ENCODE data around the gene ATL3.
"Not testable (repeated sequence)": the region's sequence is repeated elsewhere in the genome, so short reads cannot be mapped to it uniquely, and the experiment has no call there.

Gene ATL3

GRCh38 chr11:63608353-63609345, 62.5 kb downstream of the ATL3 start:
- no peak overlapping the region for H3K9ac ChIP-seq (ENCODE audit: low read depth, low read length)
- TF ChIP-seq, protein P1, sequence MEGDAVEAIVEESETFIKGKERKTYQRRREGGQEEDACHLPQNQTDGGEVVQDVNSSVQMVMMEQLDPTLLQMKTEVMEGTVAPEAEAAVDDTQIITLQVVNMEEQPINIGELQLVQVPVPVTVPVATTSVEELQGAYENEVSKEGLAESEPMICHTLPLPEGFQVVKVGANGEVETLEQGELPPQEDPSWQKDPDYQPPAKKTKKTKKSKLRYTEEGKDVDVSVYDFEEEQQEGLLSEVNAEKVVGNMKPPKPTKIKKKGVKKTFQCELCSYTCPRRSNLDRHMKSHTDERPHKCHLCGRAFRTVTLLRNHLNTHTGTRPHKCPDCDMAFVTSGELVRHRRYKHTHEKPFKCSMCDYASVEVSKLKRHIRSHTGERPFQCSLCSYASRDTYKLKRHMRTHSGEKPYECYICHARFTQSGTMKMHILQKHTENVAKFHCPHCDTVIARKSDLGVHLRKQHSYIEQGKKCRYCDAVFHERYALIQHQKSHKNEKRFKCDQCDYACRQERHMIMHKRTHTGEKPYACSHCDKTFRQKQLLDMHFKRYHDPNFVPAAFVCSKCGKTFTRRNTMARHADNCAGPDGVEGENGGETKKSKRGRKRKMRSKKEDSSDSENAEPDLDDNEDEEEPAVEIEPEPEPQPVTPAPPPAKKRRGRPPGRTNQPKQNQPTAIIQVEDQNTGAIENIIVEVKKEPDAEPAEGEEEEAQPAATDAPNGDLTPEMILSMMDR (IDR thresholded peaks at IDR 0.05; ENCODE audit: borderline replicate concordance, extremely low read depth, low read length, poor library complexity, severe bottlenecking) = no peak
- TF ChIP-seq EZH2 (IDR thresholded peaks at IDR 0.05; ENCODE audit: borderline replicate concordance, low read depth, low read length, severe bottlenecking) = no peak
- no peaks in the 10 kb centered on the region for H3K36me3 ChIP-seq (ENCODE audit: insufficient read depth, low read length)
- no peaks in the 10 kb centered on the region for H3K27me3 ChIP-seq (ENCODE audit: insufficient read depth, low read length, poor library complexity)
- H4K20me1 ChIP-seq (ENCODE audit: insufficient read depth, low read length) = no peaks in the 10 kb centered on the region
- H2AFZ ChIP-seq (ENCODE audit: low read depth, low read length) = no peak overlapping the region
- DNase-seq (no peak), ATAC-seq (ENCODE audit: insufficient read depth, low read depth) (no peak)
- no peaks in the 10 kb centered on the region for H3K4me1 ChIP-seq (ENCODE audit: insufficient read depth, low read length)
- H3K79me2 ChIP-seq (ENCODE audit: insufficient read depth, low read length) = no peaks in the 10 kb centered on the region
- no peak overlapping the region for H3K4me3 ChIP-seq (ENCODE audit: low read depth in 1 of 2, low read length in 2 of 2)
- H3K27ac ChIP-seq (ENCODE audit: low read length) = no peak overlapping the region
- no peak overlapping the region for H3K4me2 ChIP-seq (ENCODE audit: insufficient read depth, low read length)
- no peaks in the 10 kb centered on the region for H3K9me3 ChIP-seq (ENCODE audit: insufficient read depth, low read length, severe bottlenecking)

DNA sequence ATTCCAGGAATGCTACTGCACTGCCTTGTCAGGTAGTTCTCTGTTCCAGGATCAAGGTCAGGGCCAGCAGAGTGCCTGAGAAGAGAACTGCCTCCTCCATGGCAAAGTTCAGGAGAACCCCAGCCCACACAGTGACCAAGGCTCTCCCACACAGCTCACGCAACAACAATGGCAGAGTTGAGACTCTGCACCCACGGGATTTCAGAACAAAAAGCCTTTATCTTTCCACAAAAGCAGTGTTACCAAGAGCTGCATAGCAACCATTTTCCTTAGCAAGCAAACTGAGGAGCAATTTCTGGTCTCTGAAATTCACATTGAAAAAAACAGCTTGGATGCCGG, 68.0 kb downstream of the ATL3 start:
- Histone ChIP-seq H3K9me3 (ENCODE audit: insufficient read depth, low read length, severe bottlenecking) (no peaks in the 10 kb centered on the region), H2AFZ (ENCODE audit: low read depth, low read length) (peak overlapping the region; percentile 38; the same call in 1 of the 2 replicates), H3K36me3 (ENCODE audit: insufficient read depth, low read length) (no peaks in the 10 kb centered on the region), H3K27ac (ENCODE audit: low read length) (no peak overlapping the region), H3K27me3 (ENCODE audit: insufficient read depth, low read length, poor library complexity) (no peaks in the 10 kb centered on the region), H3K79me2 (ENCODE audit: insufficient read depth, low read length) (no peaks in the 10 kb centered on the region), H3K4me2 (ENCODE audit: insufficient read depth, low read length) (no peak overlapping the region), H3K4me3 (ENCODE audit: low read depth in 1 of 2, low read length in 2 of 2) (no peak overlapping the region), H3K9ac (ENCODE audit: low read depth, low read length) (no peak overlapping the region), H3K4me1 (ENCODE audit: insufficient read depth, low read length) (no peaks in the 10 kb centered on the region), H4K20me1 (ENCODE audit: insufficient read depth, low read length) (no peaks in the 10 kb centered on the region)
- no peak for TF ChIP-seq EZH2 (IDR thresholded peaks at IDR 0.05; ENCODE audit: borderline replicate concordance, low read depth, low read length, severe bottlenecking)
- TF ChIP-seq, protein P1 (IDR thresholded peaks at IDR 0.05; ENCODE audit: borderline replicate concordance, extremely low read depth, low read length, poor library complexity, severe bottlenecking) = no peak
- no peak for ATAC-seq (ENCODE audit: insufficient read depth, low read depth)
- no peak for DNase-seq

GRCh38 chr11:63602290-63603179, 68.6 kb downstream of the ATL3 start:
- not testable (repeated sequence) for H3K79me2 ChIP-seq (ENCODE audit: insufficient read depth, low read length); DNase-seq; H3K9me3 ChIP-seq (ENCODE audit: insufficient read depth, low read length, severe bottlenecking); H4K20me1 ChIP-seq (ENCODE audit: insufficient read depth, low read length); H3K9ac ChIP-seq (ENCODE audit: low read depth, low read length); H3K4me3 ChIP-seq (ENCODE audit: low read depth in 1 of 2, low read length in 2 of 2); H3K27ac ChIP-seq (ENCODE audit: low read length); H2AFZ ChIP-seq (ENCODE audit: low read depth, low read length); H3K4me1 ChIP-seq (ENCODE audit: insufficient read depth, low read length); H3K27me3 ChIP-seq (ENCODE audit: insufficient read depth, low read length, poor library complexity); H3K36me3 ChIP-seq (ENCODE audit: insufficient read depth, low read length); ATAC-seq (ENCODE audit: insufficient read depth, low read depth); H3K4me2 ChIP-seq (ENCODE audit: insufficient read depth, low read length)
